ENCODE results near the gene PIGH. TPM values are rescaled to one million over a fixed set of nuclear protein-coding genes. Genes with fewer than 3 reads are reported as not detected.

Gene PIGH
- total and polyA plus RNA-seq, 8 donors = 11.5 to 27.4 (median 14.2) TPM

GRCh38 chr14:67559639-67560038, 40.4 kb downstream of the PIGH start:
- TF ChIP-seq CTCF (IDR thresholded peaks at IDR 0.05) = no peak
- FAIRE-seq (no peak), ATAC-seq (no peak), DNase-seq (peak in 1 of 6 donors; percentile 30)
- no peaks in the 10 kb centered on the region for H3K27me3 ChIP-seq
- peaks cover 0 to 22% (median 0%) of the 10 kb centered on the region in 3 donors for H3K36me3 ChIP-seq
- no peaks in the 10 kb centered on the region for H3K9me3 ChIP-seq
- no peaks in the 10 kb centered on the region for H3K4me1 ChIP-seq
- no peak overlapping the region for H3K27ac ChIP-seq
- H3K4me3 ChIP-seq = no peak overlapping the region
- WGBS, 2 donors = 56 to 61% methylated on average over 4 of the region's 4 CpGs
- intact Hi-C loops (cut with DNase I) = no loop called here

GRCh38 chr14:67557656-67558055, 42.4 kb downstream of the PIGH start:
- TF ChIP-seq CTCF (IDR thresholded peaks at IDR 0.05) = no peak
- Histone ChIP-seq H3K36me3 (peaks cover 0 to 17% (median 0%) of the 10 kb centered on the region in 3 donors), H3K9me3 (no peaks in the 10 kb centered on the region), H3K27me3 (no peaks in the 10 kb centered on the region), H3K27ac (no peak overlapping the region), H3K4me3 (no peak overlapping the region), H3K4me1 (no peaks in the 10 kb centered on the region)
- 93 to 95% methylated on average over 3 of the region's 3 CpGs for WGBS, 2 donors
- ATAC-seq = no peak
- DNase-seq = peak in 1 of 6 donors; percentile 12
- intact Hi-C loops (cut with DNase I) = no loop called here
- no peak for FAIRE-seq

- Histone ChIP-seq H3K4me3 (no peak overlapping the region), H3K36me3 (peaks cover 0 to 12% (median 0%) of the 10 kb centered on the region in 3 donors), H3K27ac (no peak overlapping the region), H3K27me3 (no peaks in the 10 kb centered on the region), H3K4me1 (no peaks in the 10 kb centered on the region), H3K9me3 (no peaks in the 10 kb centered on the region)
- WGBS, 2 donors = 89 to 91% methylated on average over 7 of the region's 7 CpGs
- peak in 1 of 6 donors; percentile 28 for DNase-seq
- no peak for TF ChIP-seq CTCF (IDR thresholded peaks at IDR 0.05)
- intact Hi-C loops (cut with DNase I) = no loop called here
- no peak for ATAC-seq
- FAIRE-seq = no peak
Measured at GRCh38 chr14:67557118-67557517, 43.0 kb downstream of the PIGH start.

- no peaks in the 10 kb centered on the region for H3K9me3 ChIP-seq
- no peak for DNase-seq
- H3K4me3 ChIP-seq = no peak overlapping the region
- WGBS, 2 donors = 63 to 65% methylated on average over 2 of the region's 2 CpGs
- no peaks in the 10 kb centered on the region for H3K4me1 ChIP-seq
- TF ChIP-seq CTCF (IDR thresholded peaks at IDR 0.05) = no peak
- intact Hi-C loops (cut with DNase I) = no loop called here
- no peaks in the 10 kb centered on the region for H3K27me3 ChIP-seq
- H3K27ac ChIP-seq = no peak overlapping the region
- FAIRE-seq = no peak
- no peak for ATAC-seq
- peaks cover 0 to 8% (median 0%) of the 10 kb centered on the region in 3 donors for H3K36me3 ChIP-seq
Measured at GRCh38 chr14:67556671-67557070, 43.4 kb downstream of the PIGH start.

GRCh38 chr14:67555518-67556090, 44.5 kb downstream of the PIGH start:
- no peak for FAIRE-seq
- no peak for TF ChIP-seq CTCF (IDR thresholded peaks at IDR 0.05)
- H3K9me3 ChIP-seq = no peaks in the 10 kb centered on the region
- no peaks in the 10 kb centered on the region for H3K27me3 ChIP-seq
- DNase-seq = peak in 1 of 6 donors; percentile 27
- intact Hi-C loops (cut with DNase I) = no loop called here
- no peaks in the 10 kb centered on the region for H3K4me1 ChIP-seq
- peaks cover 0 to 8% (median 0%) of the 10 kb centered on the region in 3 donors for H3K36me3 ChIP-seq
- no peak overlapping the region for H3K27ac ChIP-seq
- WGBS, 2 donors = 83 to 89% methylated on average over 11 of the region's 11 CpGs
- ATAC-seq = no peak
- H3K4me3 ChIP-seq = no peak overlapping the region
